Thyroid gland (tissue), 4 donors: ENCODE measurements around the gene SERPINA4.

ENCODE experiments used
- CTCF ChIP-seq, 6 experiments: fragments of 200-600 bp in 3 of 6; fragments of 450-650 bp in 3 of 6; sonication (generic) in 3 of 6; IDR thresholded peaks; one replicate each; pipeline ENCODE4 v1.5.1; 2016 to 2019; ENCODE audit warnings: antibody characterized with exemption in 6 of 6, mild to moderate bottlenecking in 2 of 6, inconsistent platforms in 1 of 6, moderate library complexity in 1 of 6
- POLR2A ChIP-seq, 2 donors: fragments of 450-650 bp; IDR thresholded peaks; one replicate each; pipeline ENCODE4 v1.6.1; 2017; ENCODE audit warnings: antibody characterized with exemption in 2 of 2, mild to moderate bottlenecking in 2 of 2, moderate library complexity in 1 of 2

GRCh38 chr14:94543449-94544124 lies 17.7 kb upstream of the SERPINA4 start:
- TF ChIP-seq POLR2A (IDR thresholded peaks at IDR 0.05) = no peak
- no peak for TF ChIP-seq CTCF (IDR thresholded peaks at IDR 0.05)
